Left cardiac atrium (tissue), 4 donors: ENCODE data around the gene CBX8. TPM values are rescaled to one million over a fixed set of nuclear protein-coding genes. Genes with fewer than 3 reads are reported as not detected.

Experiments used
- ATAC-seq, 2 donors: fragments of 200-7000 bp; cut with Tn5 transposase; one replicate each; pipeline ENCODE4 v1.9.1; 2020; ENCODE audit warnings: mild to moderate bottlenecking in 2 of 2, moderate library complexity in 2 of 2
- DNase-seq: peaks from one replicate; pipeline ENCODE4 v3.0.0-alpha.2; 2020
- intact Hi-C, 2 donors: fragments of 100-400 bp; cut with DNase I; formaldehyde crosslinking; loops; one replicate each; pipeline versions ENCODE4 v1.14.1 to v1.15.1; 2022 to 2023
- long read RNA-seq: library from polyadenylated mRNA; unstranded; transcript quantifications from one replicate; pipeline ENCODE4 v2.0.0, GENCODE V29; 2021
- total RNA-seq, 2 donors: library from RNA; stranded (reverse); fragmentation: NEBNext Ultra II Directional; extraction: Animal tissue kit (Norgen Biotek cat#: 25700); gene quantifications; one replicate each; pipeline ENCODE4 v1.2.1, GENCODE V29; 2021
- donor health status: DM: no; HTN: yes; CAD: no.
- donor health status: DM: no; HTN: yes; CAD: no; lungs with severe emphysema.
- donor health status: DM: yes; HTN: yes; CAD: no.
- donor health status: Dilated cardiomyopathy.

The CBX8 gene
- 1 to 10 TPM; 4.1 to 5.9 TPM for total RNA-seq
- long read RNA-seq, partial matches to known transcripts, result 0 of 1 reads
- long read RNA-seq, other reads (novel, unspliced or antisense), result 0 of 1 reads

GRCh38 chr17:79796763-79797491, at the start of gene CBX8:
TSS of gene CBX8 (minus strand) at chr17:79797077. CDS start at chr17:79796998, 79 bp downstream.
- ATAC-seq (peak; percentile 95), DNase-seq (peak; percentile 100)
- intact Hi-C loops, result loop anchor here in 1 of 2 donors (5.0 to 10.0 kb wide), 2 partner anchors 45 to 52 kb away; no protein-coding TSS in a partner anchor

- intact Hi-C loops, result loop anchor here in 1 of 2 donors (5.0 kb wide), 1 partner anchor 72 kb away; no protein-coding TSS in a partner anchor
- DNase-seq (no peak), ATAC-seq (peak in 1 of 2 donors; percentile 58)
These were observed 48.7 kb upstream of the CBX8 start for GRCh38 chr17:79845601-79845949.

GRCh38 chr17:79844869-79845600, 48.2 kb upstream of the CBX8 start:
- DNase-seq (peak; percentile 60), ATAC-seq (peak; percentile 66 to 74)
- intact Hi-C loops, result loop anchor here in 1 of 2 donors (5.0 kb wide), 2 partner anchors 48 to 72 kb away; partner anchors contain the start of gene CBX8

- peak; percentile 73 to 79 for ATAC-seq
- intact Hi-C loops, result loop anchor here in 1 of 2 donors (5.0 kb wide), 1 partner anchor 47 kb away; the partner anchor contains the start of gene CBX8
- DNase-seq, result peak; percentile 79
These were observed 47.2 kb upstream of the CBX8 start for GRCh38 chr17:79843816-79844800.

- ATAC-seq (no peak), DNase-seq (no peak)
- intact Hi-C loops, result loop anchor here in 1 of 2 donors (5.0 kb wide), 1 partner anchor 46 kb away; the partner anchor contains the start of gene CBX8
These were observed 46.6 kb upstream of the CBX8 start for GRCh38 chr17:79843474-79843815.

- intact Hi-C loops, result loop anchor here in 1 of 2 donors (5.0 kb wide), 1 partner anchor 46 kb away; the partner anchor contains the start of gene CBX8
- ATAC-seq (no peak), DNase-seq (no peak)
These were observed 46.0 kb upstream of the CBX8 start for GRCh38 chr17:79842656-79843473.

GRCh38 chr17:79842136-79842655, 45.3 kb upstream of the CBX8 start:
- no peak for DNase-seq
- no peak for ATAC-seq
- intact Hi-C loops, result loop anchor here in 1 of 2 donors (5.0 kb wide), 1 partner anchor 45 kb away; the partner anchor contains the start of gene CBX8

- ATAC-seq, result no peak
- intact Hi-C loops, result loop anchor here in 1 of 2 donors (5.0 kb wide), 1 partner anchor 44 kb away; the partner anchor contains the start of gene CBX8
- DNase-seq, result no peak
These were observed 44.7 kb upstream of the CBX8 start for GRCh38 chr17:79841369-79842135.

- DNase-seq (no peak), ATAC-seq (no peak)
- intact Hi-C loops, result loop anchor here in 1 of 2 donors (5.0 kb wide), 1 partner anchor 44 kb away; the partner anchor contains the start of gene CBX8
These were observed 44.1 kb upstream of the CBX8 start for GRCh38 chr17:79840989-79841286.

GRCh38 chr17:79840269-79840988, 43.6 kb upstream of the CBX8 start:
- ATAC-seq (peak in 1 of 2 donors; percentile 1), DNase-seq (peak; percentile 81)
- intact Hi-C loops, result loop anchor here in 1 of 2 donors (5.0 kb wide), 1 partner anchor 43 kb away; the partner anchor contains the start of gene CBX8

- ATAC-seq, result peak; percentile 80 to 83
- peak; percentile 96 for DNase-seq
- intact Hi-C loops, result loop anchor here in 1 of 2 donors (5.0 kb wide), 1 partner anchor 42 kb away; the partner anchor contains the start of gene CBX8
These were observed 42.7 kb upstream of the CBX8 start, which contains the start of gene CBX4 for GRCh38 chr17:79839356-79840268. TSS of gene CBX4 (minus strand) at chr17:79839440. CDS start at chr17:79839251, 189 bp downstream.

GRCh38 chr17:79838522-79839274, 41.8 kb upstream of the CBX8 start:
- intact Hi-C loops, result no loop called here
- DNase-seq, result peak; percentile 60
- peak; percentile 3 to 4 for ATAC-seq

GRCh38 chr17:79837888-79838521, 41.1 kb upstream of the CBX8 start:
- no peak for ATAC-seq
- intact Hi-C loops, result no loop called here
- no peak for DNase-seq
